GM23338 (cell line): ENCODE data around the gene SHANK2.

Source experiments
- CREB1 ChIP-seq: fragments of 250-450 bp; sonication (Bioruptor Pico); IDR thresholded peaks from 2 replicates; pipeline ENCODE4 v1.5.0; 2020; ENCODE audit warnings: low read depth, mild to moderate bottlenecking, moderate library complexity
- EZH2 ChIP-seq: fragments of 200-600 bp; sonication (generic); IDR thresholded peaks from one replicate; pipeline ENCODE4 v1.8.0; 2017; ENCODE audit warnings: antibody characterized with exemption, mild to moderate bottlenecking, low read depth; ENCODE audit not compliant: unreplicated experiment
- EZH2phosphoT487 ChIP-seq: fragments of 200-600 bp; sonication (generic); IDR thresholded peaks from one replicate; pipeline ENCODE4 v1.8.1; 2018; ENCODE audit warnings: antibody characterized with exemption; ENCODE audit not compliant: unreplicated experiment
- JUNB ChIP-seq: IDR thresholded peaks from one replicate; pipeline ENCODE4 v1.6.1; 2016; ENCODE audit warnings: antibody characterized with exemption; ENCODE audit not compliant: unreplicated experiment
- POLR2AphosphoS5 ChIP-seq: IDR thresholded peaks from 2 replicates; pipeline ENCODE4 v1.6.1; 2016; ENCODE audit warnings: antibody characterized with exemption, low read depth
- STAT1 ChIP-seq: IDR thresholded peaks from one replicate; pipeline ENCODE4 v1.6.1; 2016; ENCODE audit warnings: antibody characterized with exemption; ENCODE audit not compliant: unreplicated experiment
- ZNF331 ChIP-seq: fragments of 250-450 bp; sonication (Bioruptor Pico); IDR thresholded peaks from 2 replicates; pipeline ENCODE4 v1.5.0; 2020; ENCODE audit warnings: low read depth, mild to moderate bottlenecking, moderate library complexity
- TF ChIP-seq, protein P1 (sequence below), 2 experiments: fragments of 200-600 bp in 1 of 2; sonication (generic) in 1 of 2; conservative IDR thresholded peaks; 2 replicates each; pipeline versions ENCODE4 v1.5.1 to v1.6.1; 2016 to 2017; ENCODE audit warnings: antibody characterized with exemption in 2 of 2, low read depth in 2 of 2, mild to moderate bottlenecking in 2 of 2, moderate library complexity in 1 of 2
- TF ChIP-seq, protein P2 (sequence below): IDR thresholded peaks from one replicate; pipeline ENCODE4 v1.6.1; 2018; ENCODE audit warnings: antibody characterized with exemption; ENCODE audit not compliant: unreplicated experiment
- TF ChIP-seq, protein P3 (sequence below): IDR thresholded peaks from 2 replicates; pipeline ENCODE4 v1.6.1; 2016; ENCODE audit warnings: antibody characterized with exemption
- TF ChIP-seq, protein P4 (sequence below): fragments of 250-450 bp; sonication (Bioruptor Pico); IDR thresholded peaks from 2 replicates; pipeline ENCODE4 v1.5.0; 2020; ENCODE audit warnings: mild to moderate bottlenecking, moderate library complexity

DNA sequence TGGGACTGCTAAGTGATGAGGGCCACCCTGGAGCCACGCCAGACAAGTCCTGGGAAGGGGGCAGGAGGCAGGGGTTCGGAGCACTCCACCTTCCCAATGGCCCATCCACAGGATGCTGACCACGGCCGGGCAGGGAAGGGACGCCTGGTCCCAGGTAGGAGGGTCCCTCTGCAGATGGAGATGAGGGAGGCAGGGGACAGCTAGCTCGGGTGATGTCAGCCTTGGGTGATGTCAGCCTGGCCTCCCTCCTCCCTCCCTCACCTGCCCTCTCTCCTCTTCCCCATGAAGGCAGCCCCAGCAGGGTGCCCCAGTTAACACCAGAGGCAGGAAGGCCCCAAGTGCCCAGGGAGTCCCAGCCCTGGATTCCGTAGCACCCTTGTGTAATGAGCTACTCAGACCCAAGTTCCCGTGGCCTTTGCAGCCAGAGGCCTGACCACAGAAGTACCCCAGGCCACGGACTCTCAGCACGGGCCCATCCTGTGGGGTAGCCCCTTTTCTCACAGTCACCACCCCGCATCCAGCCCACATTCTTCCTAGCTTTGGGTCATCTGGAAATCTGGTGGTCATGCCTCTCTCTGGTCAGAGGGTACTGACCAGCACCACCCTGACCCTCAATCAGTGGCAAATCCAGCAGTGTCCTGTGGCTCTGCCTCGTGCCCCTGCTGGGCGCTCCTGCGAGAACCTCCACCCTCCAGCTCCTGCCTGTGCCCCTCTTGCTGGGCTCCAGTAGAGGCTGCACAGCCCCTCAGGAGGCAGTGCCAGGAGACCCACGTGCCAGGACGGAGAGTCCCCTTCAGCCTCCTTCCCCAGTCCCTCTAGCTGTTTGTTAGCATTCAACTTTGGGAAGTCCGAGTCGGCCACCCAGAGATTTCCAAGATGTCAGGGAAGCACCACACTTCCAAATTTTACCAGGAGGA, 47.4 kb downstream of the SHANK2 start:
- TF ChIP-seq, protein P1, sequence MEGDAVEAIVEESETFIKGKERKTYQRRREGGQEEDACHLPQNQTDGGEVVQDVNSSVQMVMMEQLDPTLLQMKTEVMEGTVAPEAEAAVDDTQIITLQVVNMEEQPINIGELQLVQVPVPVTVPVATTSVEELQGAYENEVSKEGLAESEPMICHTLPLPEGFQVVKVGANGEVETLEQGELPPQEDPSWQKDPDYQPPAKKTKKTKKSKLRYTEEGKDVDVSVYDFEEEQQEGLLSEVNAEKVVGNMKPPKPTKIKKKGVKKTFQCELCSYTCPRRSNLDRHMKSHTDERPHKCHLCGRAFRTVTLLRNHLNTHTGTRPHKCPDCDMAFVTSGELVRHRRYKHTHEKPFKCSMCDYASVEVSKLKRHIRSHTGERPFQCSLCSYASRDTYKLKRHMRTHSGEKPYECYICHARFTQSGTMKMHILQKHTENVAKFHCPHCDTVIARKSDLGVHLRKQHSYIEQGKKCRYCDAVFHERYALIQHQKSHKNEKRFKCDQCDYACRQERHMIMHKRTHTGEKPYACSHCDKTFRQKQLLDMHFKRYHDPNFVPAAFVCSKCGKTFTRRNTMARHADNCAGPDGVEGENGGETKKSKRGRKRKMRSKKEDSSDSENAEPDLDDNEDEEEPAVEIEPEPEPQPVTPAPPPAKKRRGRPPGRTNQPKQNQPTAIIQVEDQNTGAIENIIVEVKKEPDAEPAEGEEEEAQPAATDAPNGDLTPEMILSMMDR (conservative IDR thresholded peaks at IDR 0.05; ENCODE audit: low read depth in 2 of 2): no peak
- TF ChIP-seq STAT1 (no peak), EZH2phosphoT487 (no peak), EZH2 (no peak), POLR2AphosphoS5 (no peak), ZNF331 (CRISPR knock-in tag) (no peak), CREB1 (CRISPR knock-in tag) (no peak), JUNB (no peak)
- TF ChIP-seq, protein P2, sequence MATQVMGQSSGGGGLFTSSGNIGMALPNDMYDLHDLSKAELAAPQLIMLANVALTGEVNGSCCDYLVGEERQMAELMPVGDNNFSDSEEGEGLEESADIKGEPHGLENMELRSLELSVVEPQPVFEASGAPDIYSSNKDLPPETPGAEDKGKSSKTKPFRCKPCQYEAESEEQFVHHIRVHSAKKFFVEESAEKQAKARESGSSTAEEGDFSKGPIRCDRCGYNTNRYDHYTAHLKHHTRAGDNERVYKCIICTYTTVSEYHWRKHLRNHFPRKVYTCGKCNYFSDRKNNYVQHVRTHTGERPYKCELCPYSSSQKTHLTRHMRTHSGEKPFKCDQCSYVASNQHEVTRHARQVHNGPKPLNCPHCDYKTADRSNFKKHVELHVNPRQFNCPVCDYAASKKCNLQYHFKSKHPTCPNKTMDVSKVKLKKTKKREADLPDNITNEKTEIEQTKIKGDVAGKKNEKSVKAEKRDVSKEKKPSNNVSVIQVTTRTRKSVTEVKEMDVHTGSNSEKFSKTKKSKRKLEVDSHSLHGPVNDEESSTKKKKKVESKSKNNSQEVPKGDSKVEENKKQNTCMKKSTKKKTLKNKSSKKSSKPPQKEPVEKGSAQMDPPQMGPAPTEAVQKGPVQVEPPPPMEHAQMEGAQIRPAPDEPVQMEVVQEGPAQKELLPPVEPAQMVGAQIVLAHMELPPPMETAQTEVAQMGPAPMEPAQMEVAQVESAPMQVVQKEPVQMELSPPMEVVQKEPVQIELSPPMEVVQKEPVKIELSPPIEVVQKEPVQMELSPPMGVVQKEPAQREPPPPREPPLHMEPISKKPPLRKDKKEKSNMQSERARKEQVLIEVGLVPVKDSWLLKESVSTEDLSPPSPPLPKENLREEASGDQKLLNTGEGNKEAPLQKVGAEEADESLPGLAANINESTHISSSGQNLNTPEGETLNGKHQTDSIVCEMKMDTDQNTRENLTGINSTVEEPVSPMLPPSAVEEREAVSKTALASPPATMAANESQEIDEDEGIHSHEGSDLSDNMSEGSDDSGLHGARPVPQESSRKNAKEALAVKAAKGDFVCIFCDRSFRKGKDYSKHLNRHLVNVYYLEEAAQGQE: no peak
- TF ChIP-seq, protein P3, sequence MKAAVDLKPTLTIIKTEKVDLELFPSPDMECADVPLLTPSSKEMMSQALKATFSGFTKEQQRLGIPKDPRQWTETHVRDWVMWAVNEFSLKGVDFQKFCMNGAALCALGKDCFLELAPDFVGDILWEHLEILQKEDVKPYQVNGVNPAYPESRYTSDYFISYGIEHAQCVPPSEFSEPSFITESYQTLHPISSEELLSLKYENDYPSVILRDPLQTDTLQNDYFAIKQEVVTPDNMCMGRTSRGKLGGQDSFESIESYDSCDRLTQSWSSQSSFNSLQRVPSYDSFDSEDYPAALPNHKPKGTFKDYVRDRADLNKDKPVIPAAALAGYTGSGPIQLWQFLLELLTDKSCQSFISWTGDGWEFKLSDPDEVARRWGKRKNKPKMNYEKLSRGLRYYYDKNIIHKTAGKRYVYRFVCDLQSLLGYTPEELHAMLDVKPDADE: no peak
- TF ChIP-seq, protein P4, sequence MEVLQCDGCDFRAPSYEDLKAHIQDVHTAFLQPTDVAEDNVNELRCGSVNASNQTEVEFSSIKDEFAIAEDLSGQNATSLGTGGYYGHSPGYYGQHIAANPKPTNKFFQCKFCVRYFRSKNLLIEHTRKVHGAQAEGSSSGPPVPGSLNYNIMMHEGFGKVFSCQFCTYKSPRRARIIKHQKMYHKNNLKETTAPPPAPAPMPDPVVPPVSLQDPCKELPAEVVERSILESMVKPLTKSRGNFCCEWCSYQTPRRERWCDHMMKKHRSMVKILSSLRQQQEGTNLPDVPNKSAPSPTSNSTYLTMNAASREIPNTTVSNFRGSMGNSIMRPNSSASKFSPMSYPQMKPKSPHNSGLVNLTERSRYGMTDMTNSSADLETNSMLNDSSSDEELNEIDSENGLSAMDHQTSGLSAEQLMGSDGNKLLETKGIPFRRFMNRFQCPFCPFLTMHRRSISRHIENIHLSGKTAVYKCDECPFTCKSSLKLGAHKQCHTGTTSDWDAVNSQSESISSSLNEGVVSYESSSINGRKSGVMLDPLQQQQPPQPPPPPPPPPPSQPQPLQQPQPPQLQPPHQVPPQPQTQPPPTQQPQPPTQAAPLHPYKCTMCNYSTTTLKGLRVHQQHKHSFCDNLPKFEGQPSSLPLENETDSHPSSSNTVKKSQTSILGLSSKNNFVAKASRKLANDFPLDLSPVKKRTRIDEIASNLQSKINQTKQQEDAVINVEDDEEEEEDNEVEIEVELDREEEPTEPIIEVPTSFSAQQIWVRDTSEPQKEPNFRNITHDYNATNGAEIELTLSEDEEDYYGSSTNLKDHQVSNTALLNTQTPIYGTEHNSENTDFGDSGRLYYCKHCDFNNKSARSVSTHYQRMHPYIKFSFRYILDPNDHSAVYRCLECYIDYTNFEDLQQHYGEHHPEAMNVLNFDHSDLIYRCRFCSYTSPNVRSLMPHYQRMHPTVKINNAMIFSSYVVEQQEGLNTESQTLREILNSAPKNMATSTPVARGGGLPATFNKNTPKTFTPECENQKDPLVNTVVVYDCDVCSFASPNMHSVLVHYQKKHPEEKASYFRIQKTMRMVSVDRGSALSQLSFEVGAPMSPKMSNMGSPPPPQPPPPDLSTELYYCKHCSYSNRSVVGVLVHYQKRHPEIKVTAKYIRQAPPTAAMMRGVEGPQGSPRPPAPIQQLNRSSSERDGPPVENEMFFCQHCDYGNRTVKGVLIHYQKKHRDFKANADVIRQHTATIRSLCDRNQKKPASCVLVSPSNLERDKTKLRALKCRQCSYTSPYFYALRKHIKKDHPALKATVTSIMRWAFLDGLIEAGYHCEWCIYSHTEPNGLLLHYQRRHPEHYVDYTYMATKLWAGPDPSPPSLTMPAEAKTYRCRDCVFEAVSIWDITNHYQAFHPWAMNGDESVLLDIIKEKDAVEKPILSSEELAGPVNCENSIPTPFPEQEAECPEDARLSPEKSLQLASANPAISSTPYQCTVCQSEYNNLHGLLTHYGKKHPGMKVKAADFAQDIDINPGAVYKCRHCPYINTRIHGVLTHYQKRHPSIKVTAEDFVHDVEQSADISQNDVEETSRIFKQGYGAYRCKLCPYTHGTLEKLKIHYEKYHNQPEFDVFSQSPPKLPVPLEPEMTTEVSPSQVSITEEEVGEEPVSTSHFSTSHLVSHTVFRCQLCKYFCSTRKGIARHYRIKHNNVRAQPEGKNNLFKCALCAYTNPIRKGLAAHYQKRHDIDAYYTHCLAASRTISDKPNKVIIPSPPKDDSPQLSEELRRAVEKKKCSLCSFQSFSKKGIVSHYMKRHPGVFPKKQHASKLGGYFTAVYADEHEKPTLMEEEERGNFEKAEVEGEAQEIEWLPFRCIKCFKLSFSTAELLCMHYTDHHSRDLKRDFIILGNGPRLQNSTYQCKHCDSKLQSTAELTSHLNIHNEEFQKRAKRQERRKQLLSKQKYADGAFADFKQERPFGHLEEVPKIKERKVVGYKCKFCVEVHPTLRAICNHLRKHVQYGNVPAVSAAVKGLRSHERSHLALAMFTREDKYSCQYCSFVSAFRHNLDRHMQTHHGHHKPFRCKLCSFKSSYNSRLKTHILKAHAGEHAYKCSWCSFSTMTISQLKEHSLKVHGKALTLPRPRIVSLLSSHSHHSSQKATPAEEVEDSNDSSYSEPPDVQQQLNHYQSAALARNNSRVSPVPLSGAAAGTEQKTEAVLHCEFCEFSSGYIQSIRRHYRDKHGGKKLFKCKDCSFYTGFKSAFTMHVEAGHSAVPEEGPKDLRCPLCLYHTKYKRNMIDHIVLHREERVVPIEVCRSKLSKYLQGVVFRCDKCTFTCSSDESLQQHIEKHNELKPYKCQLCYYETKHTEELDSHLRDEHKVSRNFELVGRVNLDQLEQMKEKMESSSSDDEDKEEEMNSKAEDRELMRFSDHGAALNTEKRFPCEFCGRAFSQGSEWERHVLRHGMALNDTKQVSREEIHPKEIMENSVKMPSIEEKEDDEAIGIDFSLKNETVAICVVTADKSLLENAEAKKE (CRISPR knock-in tag): no peak
